H1 (cell line): ENCODE data around the gene DYNC1I2. TPM values are rescaled to one million over a fixed set of nuclear protein-coding genes. Genes with fewer than 3 reads are reported as not detected.

Experiments
- CTCF ChIA-PET: fragments of 300-600 bp; sonication (Branson Sonifier 250); formaldehyde crosslinking; loops from one replicate; lab custom pipeline; 2021; ENCODE audit not compliant: partially characterized antibody; lab: Charles Lee
- POLR2A ChIA-PET: fragments of 300-600 bp; sonication (Branson Sonifier 250); formaldehyde crosslinking; loops from one replicate; lab custom pipeline; 2021; ENCODE audit warnings: inconsistent platforms; ENCODE audit not compliant: partially characterized antibody; lab: Charles Lee
- DNase-seq, 2 experiments: peaks; one replicate each; pipeline versions ENCODE4 v3.0.0 to v3.0.0-alpha.2; 2010 to 2022; ENCODE audit warnings: low spot score in 2 of 2, low read depth in 1 of 2, mixed read lengths in 1 of 2
- FAIRE-seq: peaks from 2 replicates; lab custom pipeline; 2011; peaks lifted over from hg19 to GRCh38; lab: Jason Lieb, UNC
- H2AFZ ChIP-seq: 2 replicates; pipeline ENCODE4 v1.8.1; 2012; ENCODE audit warnings: low read length, inconsistent platforms
- H2AK5ac ChIP-seq: 2 replicates; pipeline ENCODE4 v1.6.1; 2013; ENCODE audit warnings: low read depth, low read length
- H2BK120ac ChIP-seq: replicated peaks from 2 replicates; pipeline ENCODE3; 2013; ENCODE audit warnings: low read depth, low read length, inconsistent platforms
- H2BK12ac ChIP-seq: 2 replicates; pipeline ENCODE4 v1.6.1; 2013; ENCODE audit warnings: low read depth, low read length
- H2BK15ac ChIP-seq: 2 replicates; pipeline ENCODE4 v1.6.1; 2013; ENCODE audit warnings: low read length
- H2BK20ac ChIP-seq: 2 replicates; pipeline ENCODE4 v1.6.1; 2013; ENCODE audit warnings: low read length
- H2BK5ac ChIP-seq: 2 replicates; pipeline ENCODE4 v1.6.1; 2013; ENCODE audit warnings: low read depth, low read length
- H3K14ac ChIP-seq: 2 replicates; pipeline ENCODE4 v1.6.1; 2013; ENCODE audit warnings: inconsistent platforms; ENCODE audit not compliant: insufficient read length
- H3K18ac ChIP-seq: 2 replicates; pipeline ENCODE4 v1.6.1; 2013; ENCODE audit warnings: low read length; ENCODE audit errors: extremely low read depth
- H3K23ac ChIP-seq: 2 replicates; pipeline ENCODE4 v1.6.1; 2013; ENCODE audit warnings: inconsistent platforms; ENCODE audit not compliant: insufficient read length
- H3K23me2 ChIP-seq: 2 replicates; pipeline ENCODE4 v1.6.1; 2013; ENCODE audit warnings: low read depth, low read length
- H3K27ac ChIP-seq: 2 replicates; pipeline ENCODE4 v1.6.1; 2011; ENCODE audit warnings: low read depth, low read length, inconsistent platforms
- H3K27me3 ChIP-seq, 4 experiments: replicated peaks in 1 of 4; 1 replicate in 1 of 4; 2 replicates in 3 of 4; pipeline versions ENCODE4 v1.6.1 to v1.8.1; 2011 to 2013; ENCODE audit warnings: low read length in 3 of 4, mild to moderate bottlenecking in 3 of 4, inconsistent platforms in 2 of 4, mixed read lengths in 2 of 4, moderate library complexity in 1 of 4; ENCODE audit not compliant: control insufficient read depth in 3 of 4, insufficient read depth in 3 of 4; ENCODE audit errors: extremely low read depth in 1 of 4
- H3K36me3 ChIP-seq, 4 experiments: 2 replicates each; pipeline versions ENCODE4 v1.6.1 to v1.8.1; 2011 to 2013; ENCODE audit warnings: mild to moderate bottlenecking in 4 of 4, low read length in 3 of 4, moderate library complexity in 2 of 4, control low read depth in 1 of 4, inconsistent platforms in 1 of 4; ENCODE audit not compliant: insufficient read depth in 4 of 4, control insufficient read depth in 2 of 4
- H3K4ac ChIP-seq: replicated peaks from 2 replicates; pipeline ENCODE3; 2013; ENCODE audit warnings: low read length, low read depth, mixed read lengths, inconsistent platforms; ENCODE audit not compliant: insufficient read length
- H3K4me1 ChIP-seq, 4 experiments: replicated peaks in 1 of 4; 1 replicate in 1 of 4; 2 replicates in 3 of 4; pipeline versions ENCODE4 v1.6.1 to v1.8.1; 2011 to 2013; ENCODE audit warnings: low read length in 3 of 4, inconsistent platforms in 2 of 4, mixed read lengths in 1 of 4; ENCODE audit not compliant: insufficient read depth in 4 of 4, control insufficient read depth in 3 of 4
- H3K4me2 ChIP-seq, 2 experiments: 2 replicates each; pipeline versions ENCODE4 v1.6.1 to v1.8.1; 2011 to 2013; ENCODE audit warnings: low read depth in 2 of 2, low read length in 2 of 2, control low read depth in 1 of 2, inconsistent platforms in 1 of 2, mild to moderate bottlenecking in 1 of 2; ENCODE audit not compliant: insufficient read depth in 1 of 2
- H3K4me3 ChIP-seq, 4 experiments: fragments of 200-600, 300-600 bp in 1 of 4; sonication (generic), shearing (Covaris generic), sonication (Bioruptor Twin) in 1 of 4; 2 replicates each; pipeline versions ENCODE4 v1.5.1 to v1.8.1; 2011 to 2016; ENCODE audit warnings: low read length in 4 of 4, low read depth in 3 of 4, control low read depth in 2 of 4, inconsistent platforms in 2 of 4, mild to moderate bottlenecking in 2 of 4, mixed read lengths in 1 of 4, moderate library complexity in 1 of 4; ENCODE audit not compliant: insufficient read depth in 2 of 4; ENCODE audit errors: extremely low read depth in 1 of 4
- H3K56ac ChIP-seq: replicated peaks from 2 replicates; pipeline ENCODE3; 2013; ENCODE audit warnings: low read depth, mild to moderate bottlenecking, mixed read lengths, low read length, inconsistent platforms; ENCODE audit not compliant: insufficient read length
- H3K79me1 ChIP-seq: 2 replicates; pipeline ENCODE4 v1.6.1; 2013; ENCODE audit warnings: low read depth, low read length, control low read depth
- H3K79me2 ChIP-seq, 2 experiments: 2 replicates each; pipeline versions ENCODE4 v1.6.1 to v1.8.1; 2012 to 2013; ENCODE audit warnings: low read length in 2 of 2, mild to moderate bottlenecking in 2 of 2, inconsistent platforms in 1 of 2; ENCODE audit not compliant: insufficient read depth in 2 of 2, control insufficient read depth in 1 of 2
- H3K9ac ChIP-seq, 4 experiments: replicated peaks in 1 of 4; 1 replicate in 1 of 4; 2 replicates in 3 of 4; pipeline versions ENCODE4 v1.6.1 to v1.8.1; 2011 to 2013; ENCODE audit warnings: low read depth in 3 of 4, low read length in 3 of 4, control low read depth in 2 of 4, mild to moderate bottlenecking in 2 of 4, moderate library complexity in 2 of 4, inconsistent platforms in 1 of 4; ENCODE audit errors: extremely low read depth in 1 of 4
- H3K9me3 ChIP-seq, 2 experiments: 2 replicates each; pipeline versions ENCODE4 v1.6.1 to v1.8.1; 2012 to 2013; ENCODE audit warnings: mild to moderate bottlenecking in 2 of 2, moderate library complexity in 2 of 2, control low read depth in 1 of 2, inconsistent platforms in 1 of 2, low read depth in 1 of 2, low read length in 1 of 2, mixed read lengths in 1 of 2; ENCODE audit not compliant: insufficient read depth in 2 of 2
- H4K20me1 ChIP-seq, 2 experiments: replicated peaks in 1 of 2; 2 replicates each; pipeline versions ENCODE3 to v1.8.1; 2011 to 2013; ENCODE audit warnings: inconsistent platforms in 2 of 2, low read length in 2 of 2, mild to moderate bottlenecking in 1 of 2; ENCODE audit not compliant: insufficient read depth in 2 of 2, control insufficient read depth in 1 of 2
- H4K5ac ChIP-seq: 2 replicates; pipeline ENCODE4 v1.6.1; 2013; ENCODE audit warnings: low read length, low read depth, mixed read lengths, inconsistent platforms; ENCODE audit not compliant: insufficient read length
- H4K8ac ChIP-seq: 2 replicates; pipeline ENCODE4 v1.8.0; 2013; ENCODE audit warnings: mild to moderate bottlenecking, moderate library complexity, low read length, inconsistent platforms; ENCODE audit not compliant: insufficient read depth; ENCODE audit errors: extremely low read depth
- H4K91ac ChIP-seq: replicated peaks from 2 replicates; pipeline ENCODE3; 2013; ENCODE audit warnings: low read length, mixed read lengths, inconsistent platforms; ENCODE audit not compliant: insufficient read length
- BACH1 ChIP-seq: IDR thresholded peaks from 2 replicates; pipeline ENCODE4 v1.6.1; 2012; ENCODE audit warnings: low read length, improper control_type of control experiment
- CHD1 ChIP-seq: IDR thresholded peaks from 2 replicates; pipeline ENCODE4 v1.6.1; 2012; ENCODE audit warnings: low read depth, low read length, improper control_type of control experiment
- CHD2 ChIP-seq: IDR thresholded peaks from 2 replicates; pipeline ENCODE4 v1.6.1; 2012; ENCODE audit warnings: low read length, improper control_type of control experiment
- GABPA ChIP-seq: IDR thresholded peaks from 2 replicates; pipeline ENCODE4 v1.6.1; 2011; ENCODE audit warnings: mild to moderate bottlenecking, low read length, moderate library complexity, borderline replicate concordance; ENCODE audit not compliant: insufficient read depth
- KDM4A ChIP-seq: IDR thresholded peaks from one replicate; pipeline ENCODE4 v1.7.1; 2012; ENCODE audit warnings: low read depth, mild to moderate bottlenecking, moderate library complexity, low read length, inconsistent platforms; ENCODE audit not compliant: severe bottlenecking
- MAX ChIP-seq: IDR thresholded peaks from 2 replicates; pipeline ENCODE4 v1.6.1; 2012; ENCODE audit warnings: inconsistent platforms
- RFX5 ChIP-seq: IDR thresholded peaks from 2 replicates; pipeline ENCODE4 v1.6.1; 2011; ENCODE audit warnings: low read depth, low read length, improper control_type of control experiment, borderline replicate concordance
- SAP30 ChIP-seq: fragments of 300-600 bp; sonication (generic); IDR thresholded peaks from 2 replicates; pipeline ENCODE4 v1.7.1; 2012; ENCODE audit warnings: low read length, moderate library complexity, mild to moderate bottlenecking, inconsistent platforms; ENCODE audit not compliant: insufficient read depth, insufficient replicate concordance
- SP2 ChIP-seq: IDR thresholded peaks from 2 replicates; pipeline ENCODE4 v1.6.1; 2012; ENCODE audit warnings: mild to moderate bottlenecking, low read length, inconsistent platforms
- SP4 ChIP-seq: IDR thresholded peaks from 2 replicates; pipeline ENCODE4 v1.6.1; 2012; ENCODE audit warnings: low read length, inconsistent platforms
- WGBS, 2 experiments: shearing (Covaris generic) in 1 of 2; methylation state at CpG; one replicate each; pipeline versions ENCODE4 v1.1.6 to v1.1.7; 2013 to 2015; ENCODE audit warnings: low lambda C conversion rate in 2 of 2, mixed read lengths in 2 of 2, inconsistent platforms in 1 of 2, low coverage in 1 of 2, missing lambda C conversion rate in 1 of 2; ENCODE audit not compliant: insufficient replicate concordance in 2 of 2, insufficient coverage in 1 of 2, insufficient read length in 1 of 2; ENCODE audit errors: extremely low coverage in 1 of 2, missing lambda C conversion rate in 1 of 2; 5-methylcytosine and 5-hydroxymethylcytosine counted together
- polyA plus RNA-seq, 7 experiments: library from polyadenylated mRNA; depleted of rRNA in 3 of 7; stranded (reverse) in 5 of 7; unstranded in 2 of 7; fragments of >200 nt in 5 of 7; fragments of 200-250 nt in 2 of 7; gene quantifications; 1 replicate in 5 of 7; 2 replicates in 1 of 7; 4 replicates in 1 of 7; pipeline versions ENCODE4 v1.2.1 to v1.2.3, GENCODE V29; 2011 to 2013; ENCODE audit warnings: missing spikeins in 2 of 7, mixed read lengths in 2 of 7
- total RNA-seq: library from RNA; stranded (reverse); fragmentation: NEBNext Ultra II Directional; extraction: Animal tissue kit (Norgen Biotek cat#: 25700); gene quantifications from 2 replicates; pipeline ENCODE4 v1.2.1, GENCODE V29; 2021

The DYNC1I2 gene
- total and polyA plus RNA-seq, 2 of the 8 experiments (the other 6 are each of a cell fraction or from before 2014, with no cell fraction given): 67.3 to 68.1 TPM

- WGBS, 2 experiments: 94% methylated on average over 2 of the region's 2 CpGs; no CpG with 5 or more reads in 1 of the 2 experiments
Measured at GRCh38 chr2:171712051-171712450, 24.8 kb downstream of the DYNC1I2 start.

More at GRCh38 chr2:171712051-171712450, 24.8 kb downstream of the DYNC1I2 start:
- Histone ChIP-seq H3K9me3 (no peaks in the 10 kb centered on the region), H3K79me2 (no peaks in the 10 kb centered on the region), H2AK5ac (no peak overlapping the region), H3K36me3 (peaks cover 0 to 9% (median 1%) of the 10 kb centered on the region in 4 experiments; a peak in 2 of 8 replicates), H2AFZ (no peak overlapping the region), H4K5ac (no peak overlapping the region), H3K4me3 (no peak overlapping the region), H3K56ac (no peak overlapping the region), H3K4ac (no peak overlapping the region), H3K23me2 (no peaks in the 10 kb centered on the region), H4K20me1 (peaks cover 0 to 2% of the 10 kb centered on the region in 2 experiments), H3K14ac (no peak overlapping the region), H3K27me3 (no peaks in the 10 kb centered on the region), H3K4me2 (no peak overlapping the region), H3K18ac (no peak overlapping the region), H2BK5ac (no peak overlapping the region), H2BK120ac (no peak overlapping the region), H3K23ac (no peak overlapping the region), H3K9ac (no peak overlapping the region), H2BK12ac (no peak overlapping the region), H3K79me1 (no peaks in the 10 kb centered on the region), H4K8ac (no peak overlapping the region), H3K27ac (no peak overlapping the region), H4K91ac (no peak overlapping the region), H2BK15ac (no peak overlapping the region), H3K4me1 (no peaks in the 10 kb centered on the region), H2BK20ac (no peak overlapping the region)
- FAIRE-seq: no peak
- POLR2A ChIA-PET: no interaction called here
- CTCF ChIA-PET: interaction anchor here (0.6 to 1.4 kb wide), 2 partner anchors 8 to 1220 kb away, joined by 6 read pairs; no protein-coding TSS in a partner anchor
- DNase-seq: no peak
- TF ChIP-seq CHD2 (no peak), RFX5 (no peak), MAX (no peak), SP4 (no peak), CHD1 (no peak), BACH1 (no peak), GABPA (no peak), SAP30 (no peak), KDM4A (no peak), SP2 (no peak)
